Mammary epithelial cell (primary cell): ENCODE data around the gene OR2F1.

ENCODE experiments used
- CTCF ChIP-seq, 2 donors: IDR thresholded peaks in 1 of 2; conservative IDR thresholded peaks in 1 of 2; 2 replicates each; pipeline ENCODE4 v1.5.1; 2011 to 2012; ENCODE audit warnings: inconsistent platforms in 2 of 2, low read length in 2 of 2, mild to moderate bottlenecking in 2 of 2, control low read depth in 1 of 2, low read depth in 1 of 2; ENCODE audit not compliant: insufficient read depth in 1 of 2; ENCODE audit errors: extremely low read depth in 1 of 2
- EZH2 ChIP-seq: IDR thresholded peaks from 2 replicates; pipeline ENCODE4 v1.6.1; 2012; ENCODE audit warnings: low read length, inconsistent platforms, borderline replicate concordance

- TF ChIP-seq CTCF (conservative IDR thresholded peaks at IDR 0.05 in 1 of 2, IDR thresholded peaks at IDR 0.05 in 1 of 2; ENCODE audit: extremely low read depth in 1 of 2, insufficient read depth in 1 of 2, low read depth in 1 of 2, low read length in 2 of 2) (no peak), EZH2 (no peak)
These were observed 44.8 kb upstream of the OR2F1 start for GRCh38 chr7:143909863-143910262.
